Effector CD4-positive, alpha-beta T cell (primary cell): ENCODE data around the gene USP40.

Experiments
- DNase-seq: peaks from one replicate; pipeline ENCODE4 v3.0.0-alpha.2; 2020

Gene USP40

DNA sequence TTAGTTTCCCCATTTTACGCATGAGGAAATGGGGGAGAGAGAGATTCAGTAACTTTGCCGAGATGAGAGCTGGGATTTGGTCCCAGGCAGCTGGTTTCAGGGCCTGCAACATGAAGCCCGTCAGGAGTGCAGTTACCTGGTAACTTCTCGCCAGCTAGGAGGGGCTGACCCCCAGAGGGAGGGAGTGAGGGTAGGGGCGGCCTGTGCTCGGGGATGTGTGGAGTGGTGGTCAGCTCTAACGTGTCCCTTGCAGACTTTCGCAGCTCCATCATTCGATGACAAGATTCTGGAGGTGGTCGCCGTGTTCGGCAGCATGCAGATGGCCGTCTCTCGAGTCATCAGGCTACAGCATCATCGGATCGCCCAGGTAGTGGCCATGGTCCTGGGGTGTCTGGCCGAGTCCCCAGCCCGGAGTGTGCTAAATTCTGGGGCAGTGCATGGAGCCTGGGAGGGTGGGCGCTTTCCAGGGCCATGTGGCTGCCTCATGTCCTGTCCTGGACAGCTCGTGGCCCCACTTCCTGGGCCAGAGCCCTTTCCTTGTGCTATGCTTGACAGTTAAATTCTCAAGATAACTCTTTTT lies 108.5 kb downstream of the USP40 start:
- DNase-seq, result no peak

DNA sequence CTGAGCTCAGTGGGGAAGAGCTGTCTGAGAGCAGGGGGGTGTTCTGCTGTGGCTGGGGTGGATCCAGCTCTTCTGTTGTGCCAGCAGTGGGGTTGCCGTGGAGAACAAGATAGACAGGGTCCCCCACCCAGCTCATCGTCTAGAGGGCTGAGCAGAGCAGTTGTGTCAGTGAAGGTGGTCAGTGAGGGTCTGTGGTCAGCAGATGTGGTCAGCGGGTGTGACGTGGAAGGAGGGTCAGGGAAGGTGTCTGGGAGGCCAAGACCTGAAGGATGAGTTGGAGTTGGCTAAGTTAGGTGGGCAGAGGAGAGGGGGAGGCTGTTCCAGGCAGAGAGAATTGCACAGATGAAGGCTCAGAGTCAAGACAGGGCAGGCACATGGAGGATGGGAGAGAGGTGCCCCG lies 109.2 kb downstream of the USP40 start:
- no peak for DNase-seq

DNA sequence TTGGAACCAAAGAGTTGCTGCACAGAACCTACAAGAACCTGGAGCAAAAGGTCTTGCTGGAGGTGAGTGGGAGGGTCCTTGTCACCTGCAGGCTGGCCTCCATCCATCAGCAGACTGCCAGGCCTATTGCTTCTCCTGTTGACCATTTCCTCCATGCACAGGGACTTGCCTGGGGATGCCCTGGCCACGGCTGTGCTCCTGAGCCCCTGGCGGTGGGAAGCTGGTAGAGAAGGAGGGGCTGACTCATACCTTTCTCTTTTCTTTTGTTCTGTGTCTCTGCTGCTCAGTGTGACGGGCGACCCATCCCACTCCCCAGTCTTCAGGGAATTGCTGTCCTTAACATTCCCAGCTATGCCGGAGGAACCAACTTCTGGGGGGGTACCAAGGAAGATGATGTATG lies 109.6 kb downstream of the USP40 start:
- DNase-seq, result no peak

DNA sequence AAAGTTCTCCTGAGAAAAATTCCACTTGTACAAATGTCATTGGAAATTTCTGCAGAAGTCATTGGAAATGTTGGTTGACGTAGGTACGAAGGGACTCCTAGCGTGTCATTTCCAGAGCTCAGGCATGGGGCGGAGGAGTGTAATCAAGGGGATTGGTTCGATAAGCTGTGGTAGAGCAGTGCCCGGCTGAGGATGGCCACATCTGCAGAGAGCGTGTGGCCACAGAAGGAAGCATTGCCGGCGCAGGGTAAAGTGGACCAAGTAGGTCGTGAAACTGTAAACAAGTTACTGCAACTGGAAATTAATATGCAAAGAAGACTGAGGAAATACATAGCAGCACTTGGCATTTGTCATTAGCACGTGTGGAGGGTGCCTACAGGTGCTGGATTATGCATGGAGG lies 110.5 kb downstream of the USP40 start:
- no peak for DNase-seq

DNA sequence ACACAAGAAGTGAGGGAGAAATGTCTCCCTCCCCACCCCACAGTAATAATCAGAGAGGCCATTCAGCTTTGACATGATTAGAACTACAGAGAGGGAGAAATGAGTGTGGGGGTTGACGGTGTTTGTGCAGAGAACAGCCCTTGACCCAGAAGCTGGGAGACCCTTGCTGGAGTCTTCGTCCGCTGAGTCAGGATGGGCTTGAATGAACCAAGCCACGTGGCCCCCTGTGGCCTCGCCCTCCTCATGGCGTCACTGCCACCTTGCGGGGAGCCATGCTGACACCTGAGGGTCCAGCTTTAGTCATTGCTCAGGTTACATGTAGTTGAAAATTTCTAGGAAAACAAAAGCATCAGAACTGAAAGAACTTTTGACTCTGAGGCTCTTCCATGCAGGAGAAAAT lies 111.1 kb downstream of the USP40 start:
- no peak for DNase-seq

DNA sequence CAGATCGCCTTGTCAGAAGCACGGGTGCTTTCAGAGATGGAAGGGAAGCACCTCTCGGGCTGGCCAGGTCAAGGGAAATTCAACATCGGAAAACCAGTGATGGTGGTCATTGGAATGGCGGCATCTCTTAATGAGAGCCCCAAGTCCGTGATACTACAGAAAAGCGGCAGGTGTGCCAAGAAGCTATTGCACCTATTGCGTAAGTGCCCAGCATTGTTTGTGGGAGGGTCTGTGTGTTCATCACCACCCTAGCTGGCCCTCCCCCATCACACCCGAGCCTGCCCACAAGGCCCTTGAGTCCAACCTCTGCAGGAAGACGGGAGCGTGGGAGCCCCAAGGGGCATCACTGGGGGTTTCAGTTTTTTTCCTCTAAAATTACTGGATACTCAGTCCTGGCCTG lies 111.6 kb downstream of the USP40 start:
- no peak for DNase-seq

DNA sequence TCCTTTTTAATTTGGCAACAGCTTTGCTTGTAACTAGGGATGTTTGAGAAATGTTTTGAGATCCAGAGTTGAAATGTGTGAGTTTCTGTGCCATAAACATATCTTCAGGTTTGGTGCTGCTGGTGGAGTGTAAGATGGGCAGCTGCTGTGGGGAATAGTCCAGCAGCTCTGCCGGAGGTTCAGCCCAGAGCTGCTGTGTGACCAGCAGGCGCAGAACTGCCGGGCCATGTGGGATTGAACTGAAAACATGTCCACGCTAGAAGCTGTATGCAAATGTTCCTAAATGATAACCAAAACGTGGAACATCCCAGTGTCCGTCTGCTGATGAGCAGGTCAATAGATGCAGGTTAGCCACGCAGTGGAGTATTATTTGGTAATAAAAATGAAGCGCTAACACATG lies 112.7 kb downstream of the USP40 start:
- DNase-seq, result no peak

DNA sequence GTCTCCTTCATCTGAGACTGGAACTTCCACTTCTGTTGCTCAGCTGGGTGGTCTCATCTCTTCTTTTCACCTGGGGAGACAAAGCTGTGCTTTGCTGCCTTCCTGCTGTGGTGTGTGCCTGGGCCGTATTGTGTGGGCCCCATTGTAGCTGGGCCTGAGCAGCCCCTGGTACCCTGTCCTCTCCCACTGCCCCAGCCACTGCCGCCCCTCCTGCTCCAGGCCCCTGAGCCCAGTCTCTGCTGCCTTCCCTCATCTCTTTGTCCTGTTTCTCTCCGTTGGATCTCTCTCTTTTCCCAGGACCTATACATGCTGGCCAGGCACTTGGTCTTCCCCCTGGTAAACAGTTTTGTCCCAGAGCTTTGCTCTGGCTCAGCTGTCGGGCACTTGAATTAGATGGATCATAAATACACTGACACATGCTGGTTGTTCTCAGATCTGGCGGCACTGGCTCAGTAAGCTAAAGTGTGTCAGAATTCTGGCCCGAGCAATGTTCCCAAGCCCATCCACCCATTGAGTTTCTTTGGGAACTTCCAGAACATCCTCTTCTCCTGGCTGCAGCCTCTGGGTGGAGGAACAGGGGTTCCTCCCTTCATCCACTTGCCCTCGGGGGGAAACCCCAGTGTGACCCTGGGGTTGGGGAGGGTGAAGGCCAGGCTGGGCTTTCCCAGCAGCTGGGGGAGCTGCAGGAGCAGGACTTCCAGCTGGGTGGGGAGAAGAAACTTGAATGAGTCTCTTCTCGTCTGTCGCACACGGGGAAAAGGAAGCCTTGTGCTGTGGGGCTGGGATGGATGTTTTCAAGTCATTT lies 113.3 kb downstream of the USP40 start:
- no peak for DNase-seq

DNA sequence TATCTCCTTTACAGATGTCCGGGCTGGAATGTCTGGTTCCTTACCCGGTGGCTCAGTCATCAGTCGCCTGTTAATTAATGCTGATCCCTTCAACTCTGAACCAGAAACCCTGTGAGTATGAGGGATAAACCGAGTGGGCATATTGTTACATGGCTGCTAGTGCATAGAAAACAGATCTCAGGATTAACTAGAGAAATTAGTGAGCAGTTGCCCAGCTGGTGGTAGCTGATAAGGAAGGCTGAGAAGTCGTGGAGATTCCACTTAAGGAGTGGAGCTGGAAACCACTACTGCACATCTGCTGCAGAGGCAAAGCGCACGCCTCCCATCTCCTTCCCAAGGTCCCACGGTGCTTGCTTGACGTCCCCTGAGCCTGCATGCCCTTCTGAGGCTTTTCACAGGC lies 114.6 kb downstream of the USP40 start:
- DNase-seq, result no peak

DNA sequence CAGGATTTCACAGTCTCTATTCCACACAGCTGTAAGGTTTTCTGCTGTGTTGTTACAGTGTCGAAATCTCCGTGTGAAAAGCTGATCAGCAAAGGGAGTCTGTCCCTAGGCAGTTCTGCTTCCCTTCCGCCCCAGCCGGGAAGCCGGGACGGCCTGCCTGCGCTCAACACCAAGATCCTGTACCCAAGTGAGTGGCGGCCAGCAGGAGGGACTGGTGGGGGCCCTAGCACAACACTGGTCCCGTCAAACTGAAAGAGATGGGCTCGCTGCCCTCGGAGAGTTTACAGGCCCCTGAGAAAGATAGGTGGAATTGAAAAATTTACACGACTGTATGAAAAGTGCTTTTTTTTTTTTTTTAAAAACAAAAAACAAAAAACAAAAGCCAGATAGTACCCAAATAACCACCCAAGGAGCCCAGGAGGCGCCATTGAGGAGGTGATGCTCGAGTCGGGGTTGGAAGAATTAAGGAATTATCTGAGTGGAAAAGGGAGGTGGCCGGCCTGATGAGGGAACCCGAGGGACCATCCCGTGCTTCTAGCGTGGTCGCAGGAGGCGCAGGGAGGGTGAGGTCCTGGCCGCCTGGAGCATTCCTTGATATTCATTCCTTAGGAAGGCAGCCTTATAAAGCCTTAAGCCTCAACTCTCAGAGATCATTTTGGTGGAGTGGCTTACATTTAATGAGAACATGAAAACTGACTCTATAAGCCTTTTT lies 115.6 kb downstream of the USP40 start:
- no peak for DNase-seq

DNA sequence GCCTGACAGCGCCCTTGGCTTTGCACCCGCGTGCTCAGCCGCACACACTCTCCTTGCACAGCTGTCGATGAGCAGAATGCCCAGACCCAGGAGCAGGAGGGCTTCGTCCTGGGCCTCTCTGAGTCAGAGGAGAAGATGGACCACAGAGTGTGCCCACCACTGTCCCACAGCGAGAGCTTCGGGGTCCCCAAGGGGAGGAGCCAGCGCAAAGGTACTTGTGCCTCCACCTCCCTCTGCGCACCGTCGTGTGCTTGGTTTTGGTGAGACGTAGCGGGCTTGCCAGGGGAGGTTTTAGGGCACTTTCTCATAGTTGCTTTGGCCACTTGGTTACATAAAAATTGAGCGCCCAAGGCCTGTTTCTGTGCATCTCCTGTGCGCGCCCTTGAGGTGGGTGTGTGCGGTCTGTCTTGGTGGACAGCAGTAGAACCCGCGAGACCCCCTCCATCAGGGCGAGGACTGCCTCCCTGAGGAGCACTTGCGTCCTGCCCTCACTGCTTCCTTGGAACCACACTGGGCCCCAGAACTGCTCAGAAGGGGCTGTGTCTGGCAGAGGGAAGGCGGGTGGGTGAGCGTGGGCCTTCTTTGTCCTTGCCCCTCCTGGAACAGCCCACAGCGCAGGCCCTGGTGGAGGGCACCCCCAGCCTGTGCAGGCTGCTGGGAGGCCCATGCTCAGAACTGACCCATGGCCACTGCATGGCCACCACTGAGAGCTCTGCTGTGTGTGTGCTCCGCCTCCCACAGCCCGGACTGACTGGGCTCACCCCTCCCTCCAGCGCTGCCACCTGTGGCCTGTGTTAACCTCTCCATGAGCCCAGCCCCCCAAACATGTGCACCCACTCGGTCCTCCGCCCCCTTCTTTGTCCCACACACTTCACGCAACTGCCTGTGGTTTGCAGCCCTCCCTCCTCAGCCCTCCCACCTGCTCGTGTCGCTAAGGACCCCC lies 116.4 kb downstream of the USP40 start:
- DNase-seq, result no peak

DNA sequence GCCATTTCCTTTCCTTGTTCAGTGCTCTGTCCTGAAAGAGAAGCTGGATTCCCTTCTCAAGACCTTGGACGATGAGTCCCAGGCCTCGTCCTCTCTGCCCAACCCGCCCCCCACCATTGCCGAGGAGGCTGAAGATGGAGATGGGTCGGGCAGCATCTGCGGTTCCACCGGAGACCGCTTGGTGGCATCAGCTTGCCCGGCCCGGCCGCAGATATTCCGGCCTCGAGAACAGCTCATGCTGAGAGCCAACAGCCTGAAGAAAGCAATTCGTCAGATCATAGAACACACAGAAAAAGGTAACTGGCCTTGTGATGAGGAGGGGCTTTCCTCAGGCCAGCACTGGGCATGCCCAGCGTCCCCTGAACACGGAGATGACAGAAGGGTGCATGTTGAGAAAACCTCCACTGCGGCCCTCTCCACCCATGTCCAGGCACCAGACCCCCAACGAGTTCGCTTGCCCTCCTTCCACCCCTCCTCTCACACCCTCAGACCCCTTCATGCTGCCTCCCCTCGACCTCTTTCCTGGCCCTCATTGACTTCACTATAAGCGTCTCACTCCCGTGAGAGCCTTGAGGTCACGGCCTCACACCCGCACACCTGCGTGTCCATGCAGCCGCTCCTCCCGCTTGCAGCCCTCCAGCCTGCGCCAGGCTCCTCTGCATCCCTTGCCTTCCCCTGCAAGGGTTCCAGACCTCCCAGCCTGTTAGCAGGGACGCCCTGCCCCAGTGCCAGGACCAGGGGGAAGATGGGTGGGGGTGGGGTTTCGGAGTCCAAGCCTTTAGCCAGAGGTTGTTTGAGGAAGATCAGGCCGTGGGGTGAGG lies 117.3 kb downstream of the USP40 start:
- DNase-seq, result no peak

DNA sequence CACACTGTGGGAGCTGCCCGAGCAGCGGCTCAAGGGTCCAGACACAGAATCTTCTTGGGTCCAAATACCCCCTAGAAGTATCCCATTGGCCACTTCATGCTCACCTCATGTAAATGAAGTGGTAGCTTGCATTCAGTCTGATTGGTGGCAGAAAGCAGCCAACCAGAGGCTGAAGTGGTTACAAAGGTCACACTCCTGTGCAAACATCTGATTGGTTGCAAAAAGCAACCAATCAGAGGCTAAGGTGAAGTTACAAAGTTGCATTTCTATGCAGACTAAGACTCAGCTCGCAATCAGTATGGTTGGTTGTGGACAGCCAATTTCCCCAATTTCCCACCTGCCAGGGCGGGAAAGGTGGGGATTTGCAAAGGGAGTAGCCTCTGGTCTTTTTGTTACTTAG lies 118.0 kb downstream of the USP40 start:
- DNase-seq, result no peak

DNA sequence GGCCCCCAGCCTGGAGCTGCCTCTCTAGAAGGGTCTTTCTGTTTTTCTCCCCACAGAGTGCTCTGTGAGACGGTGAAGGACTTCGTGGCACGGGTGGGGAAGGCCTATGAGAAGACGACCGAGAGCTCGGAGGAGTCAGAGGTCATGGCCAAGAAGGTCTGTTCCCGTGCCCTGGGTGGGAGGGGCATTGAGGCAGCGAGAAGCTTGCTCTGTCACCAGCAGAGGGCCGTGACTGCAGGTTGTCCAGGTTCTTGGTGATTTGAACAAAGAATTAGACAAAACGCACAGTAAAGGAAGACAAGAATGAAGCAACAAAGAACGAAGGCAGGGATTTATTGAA lies 118.4 kb downstream of the USP40 start:
- DNase-seq, result no peak

DNA sequence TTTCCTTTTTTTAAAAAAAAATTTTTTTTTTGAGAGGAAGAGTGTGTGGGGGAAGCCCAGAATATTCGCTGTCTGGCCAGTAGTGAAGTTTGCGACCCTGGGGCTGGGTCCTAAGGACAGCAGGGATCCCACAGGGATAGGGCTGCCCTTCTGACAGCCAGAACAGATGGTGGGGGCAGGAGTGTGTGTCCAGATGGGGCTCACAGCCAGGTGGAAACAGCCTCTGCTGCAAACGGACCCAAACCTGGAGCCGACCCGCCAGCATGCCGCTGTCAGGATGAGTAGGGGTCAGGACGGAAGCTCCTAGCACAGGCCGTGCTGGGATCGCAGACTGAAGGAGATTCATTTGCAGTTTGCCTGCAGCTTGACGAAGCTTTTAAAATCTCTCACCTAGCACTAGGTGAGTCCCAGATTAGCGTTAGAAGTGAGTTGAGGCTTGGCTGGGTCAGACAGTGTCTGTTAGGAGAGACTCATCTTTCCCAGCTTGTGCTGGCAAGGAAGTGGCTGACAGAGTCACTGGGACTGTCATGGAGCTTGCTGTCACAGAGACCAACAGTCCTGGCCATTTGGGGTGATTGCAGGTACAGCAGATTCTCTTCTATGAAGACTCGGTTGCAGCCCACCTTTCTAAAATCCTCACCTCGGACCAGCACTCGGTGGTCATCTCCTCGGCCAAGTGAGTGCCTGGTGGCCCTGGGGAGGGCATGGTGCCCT lies 118.9 kb downstream of the USP40 start:
- DNase-seq, result no peak

DNA sequence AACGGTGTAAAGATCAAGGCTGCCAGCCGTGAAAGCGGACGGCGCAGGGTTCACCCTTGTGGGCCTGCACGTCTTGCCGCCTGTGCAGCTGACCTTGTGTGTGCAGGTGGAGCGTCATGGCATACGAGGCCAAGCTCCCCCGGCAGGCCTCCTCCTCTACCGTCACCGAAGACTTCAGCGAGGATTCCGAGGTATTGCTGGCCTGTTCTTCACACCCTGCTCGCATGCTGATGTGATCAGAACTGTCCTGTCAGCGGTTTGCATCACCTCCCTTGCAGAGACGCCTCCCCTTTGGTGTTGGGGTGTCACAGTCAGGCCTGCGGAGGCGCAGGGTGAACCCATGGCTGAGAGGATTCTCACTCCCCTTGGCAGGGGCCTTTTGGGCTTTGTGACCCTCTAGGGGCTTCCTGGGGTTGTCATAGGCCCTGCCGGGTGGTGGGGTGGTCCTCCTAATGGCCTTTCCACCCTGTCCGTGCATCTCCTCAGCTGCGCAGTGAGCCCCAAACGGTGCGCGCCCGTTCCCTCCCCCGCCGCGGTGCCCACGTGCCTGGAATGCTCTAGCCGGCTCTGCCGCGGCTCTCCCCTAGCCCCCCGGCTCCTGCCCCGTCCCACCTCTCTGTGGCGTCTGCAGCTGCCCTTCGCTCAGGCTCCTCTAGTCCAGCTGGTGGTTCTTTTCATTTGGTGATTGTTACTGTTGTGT lies 119.8 kb downstream of the USP40 start:
- no peak for DNase-seq

DNA sequence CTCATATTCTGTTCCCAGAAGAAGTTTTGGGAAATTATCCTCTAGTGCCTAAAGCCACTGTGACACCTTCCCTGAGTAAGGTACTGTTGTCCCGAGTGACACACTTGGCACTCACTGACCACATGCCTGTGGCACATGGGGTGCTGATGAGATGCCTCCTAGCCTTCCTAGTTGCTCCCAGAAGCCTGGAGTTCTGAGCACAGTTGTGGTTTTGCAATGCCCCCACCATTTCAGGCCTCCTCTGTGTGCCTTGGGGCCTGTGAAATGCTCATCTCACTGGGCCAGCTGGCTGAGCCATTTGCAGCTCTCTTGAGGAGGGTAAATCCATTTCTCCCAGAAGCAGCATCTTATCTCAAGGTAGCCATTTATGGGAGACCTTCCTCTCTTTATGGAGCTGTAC lies 120.5 kb downstream of the USP40 start:
- no peak for DNase-seq

DNA sequence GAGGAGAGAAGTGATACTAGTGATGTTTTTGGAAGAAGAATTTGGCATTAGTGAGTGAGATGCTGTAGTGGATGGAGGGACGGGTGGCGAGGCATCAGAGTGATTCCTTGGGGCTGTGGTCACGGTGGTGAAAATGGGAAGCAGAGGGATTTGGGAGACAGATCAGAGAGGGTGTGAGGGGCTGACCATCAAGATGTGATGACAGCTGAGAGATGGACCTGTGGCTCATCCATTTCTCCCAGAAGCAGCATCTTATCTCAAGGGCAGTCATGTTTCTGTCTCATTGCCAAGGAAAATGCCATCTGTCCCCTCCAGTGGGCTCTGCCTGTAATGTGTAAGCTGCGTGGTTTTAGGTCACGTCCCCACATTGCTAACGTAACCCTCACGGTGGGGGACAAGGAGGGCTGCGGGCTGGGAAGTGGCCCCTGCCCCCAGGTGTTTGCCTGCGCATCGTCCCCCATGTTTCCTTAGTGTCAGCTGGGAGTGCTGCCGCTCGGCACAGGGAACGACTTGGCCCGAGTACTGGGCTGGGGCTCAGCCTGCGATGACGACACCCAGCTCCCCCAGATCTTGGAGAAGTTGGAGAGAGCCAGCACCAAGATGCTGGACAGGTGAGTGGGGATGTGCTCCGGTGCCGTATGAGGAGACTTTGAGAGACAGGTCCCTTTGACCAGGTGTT lies 121.3 kb downstream of the USP40 start:
- no peak for DNase-seq

DNA sequence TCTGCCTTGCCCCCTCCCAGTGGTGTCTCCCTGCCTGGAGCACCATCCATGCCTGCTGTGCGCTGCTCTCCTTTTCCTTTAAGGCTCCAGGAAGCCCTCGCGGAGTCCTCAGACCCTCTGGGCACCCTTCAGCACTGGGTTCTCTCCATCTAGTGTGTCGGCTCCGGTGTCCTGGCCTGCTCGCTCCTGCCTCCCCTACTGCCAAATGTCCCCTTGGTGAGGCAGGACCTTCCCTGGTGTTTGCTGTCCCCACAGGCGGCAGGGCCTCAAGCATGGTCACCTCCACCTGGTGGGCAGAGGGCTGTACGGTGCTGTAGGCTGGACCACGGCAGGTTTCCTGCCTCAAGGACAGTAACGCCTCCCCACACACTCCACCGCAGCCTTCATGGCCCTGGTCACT lies 122.1 kb downstream of the USP40 start:
- DNase-seq, result no peak

DNA sequence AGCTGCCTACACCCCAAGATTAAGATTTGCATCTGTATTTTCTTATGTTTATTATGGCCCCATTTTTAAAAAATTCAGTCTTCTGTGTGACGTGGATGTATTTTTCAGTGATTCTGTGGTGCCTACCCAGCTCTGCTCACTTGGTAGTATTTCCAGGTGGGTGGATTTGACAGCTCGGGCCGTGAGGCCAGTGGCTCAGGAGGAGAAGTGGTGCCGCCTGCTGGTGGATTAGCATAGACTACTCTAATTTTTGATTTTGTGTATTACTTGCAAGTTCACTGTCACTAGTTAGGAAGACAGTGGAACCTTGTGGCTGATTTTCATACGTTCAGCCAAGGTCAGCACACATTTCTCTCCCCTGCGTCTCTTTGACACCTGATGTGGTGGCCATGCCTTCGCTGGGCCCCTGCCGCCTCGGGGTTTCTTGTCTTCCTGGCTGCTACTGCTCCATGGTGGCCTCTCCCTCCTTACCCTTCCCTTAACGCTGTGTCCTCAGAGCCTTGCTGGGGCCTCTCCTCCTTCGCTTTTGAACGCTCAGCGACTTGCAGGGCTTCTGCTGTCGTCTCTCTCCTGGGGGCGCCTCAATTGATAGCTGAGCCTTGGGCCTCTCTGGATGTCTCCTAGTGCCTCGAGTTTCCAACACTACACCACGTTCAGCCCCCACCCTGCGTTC lies 122.9 kb downstream of the USP40 start:
- DNase-seq, result peak; percentile 74
